Measurements from ENCODE around the gene ACTN4.

GRCh38 chr19:38690146-38690545, 42.7 kb downstream of the ACTN4 start:
- no peak for TF ChIP-seq POLR2A (IDR thresholded peaks at IDR 0.05)
- no peak for TF ChIP-seq CTCF (IDR thresholded peaks at IDR 0.05)

Measured in heart left ventricle (tissue), 13 donors.